ENCODE results near the gene DDC.

Gene DDC

DNA sequence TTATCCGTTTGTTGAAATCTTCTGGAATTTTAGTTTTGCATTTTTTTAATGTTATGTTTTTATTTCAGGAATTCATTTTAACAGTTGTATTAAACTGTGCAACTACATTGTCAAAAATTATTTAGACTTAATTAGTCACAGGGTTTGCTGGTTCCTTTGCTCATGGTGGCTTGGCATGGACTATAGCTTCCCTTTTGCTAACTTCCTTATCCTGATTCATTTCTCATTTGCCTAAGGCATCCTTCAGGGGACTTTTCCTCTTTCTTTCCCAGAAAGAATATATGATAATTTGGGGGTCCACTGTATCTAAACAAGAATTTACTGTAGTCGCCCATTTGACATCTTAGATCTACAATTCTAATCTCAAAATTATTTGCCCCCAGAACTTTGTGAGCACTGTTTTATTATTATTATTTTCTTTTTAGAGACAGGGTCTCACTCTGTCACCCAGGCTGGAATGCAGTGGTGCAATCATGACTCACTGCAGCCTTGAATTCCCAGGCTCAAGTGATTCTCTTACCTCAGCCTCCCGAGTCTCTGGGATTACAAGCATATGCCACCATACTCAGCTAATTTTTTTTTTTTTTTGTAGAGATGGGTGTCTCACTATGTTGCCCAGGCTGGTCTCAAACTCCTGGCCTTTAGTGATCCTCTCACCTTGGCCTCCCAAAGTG, 128.9 kb downstream of the DDC start:
- DNase-seq (ENCODE audit: low read depth, low spot score), result no peak
- no peak overlapping the region for H3K4me3 ChIP-seq (ENCODE audit: low read depth, low read length)
- TF ChIP-seq, protein P1, sequence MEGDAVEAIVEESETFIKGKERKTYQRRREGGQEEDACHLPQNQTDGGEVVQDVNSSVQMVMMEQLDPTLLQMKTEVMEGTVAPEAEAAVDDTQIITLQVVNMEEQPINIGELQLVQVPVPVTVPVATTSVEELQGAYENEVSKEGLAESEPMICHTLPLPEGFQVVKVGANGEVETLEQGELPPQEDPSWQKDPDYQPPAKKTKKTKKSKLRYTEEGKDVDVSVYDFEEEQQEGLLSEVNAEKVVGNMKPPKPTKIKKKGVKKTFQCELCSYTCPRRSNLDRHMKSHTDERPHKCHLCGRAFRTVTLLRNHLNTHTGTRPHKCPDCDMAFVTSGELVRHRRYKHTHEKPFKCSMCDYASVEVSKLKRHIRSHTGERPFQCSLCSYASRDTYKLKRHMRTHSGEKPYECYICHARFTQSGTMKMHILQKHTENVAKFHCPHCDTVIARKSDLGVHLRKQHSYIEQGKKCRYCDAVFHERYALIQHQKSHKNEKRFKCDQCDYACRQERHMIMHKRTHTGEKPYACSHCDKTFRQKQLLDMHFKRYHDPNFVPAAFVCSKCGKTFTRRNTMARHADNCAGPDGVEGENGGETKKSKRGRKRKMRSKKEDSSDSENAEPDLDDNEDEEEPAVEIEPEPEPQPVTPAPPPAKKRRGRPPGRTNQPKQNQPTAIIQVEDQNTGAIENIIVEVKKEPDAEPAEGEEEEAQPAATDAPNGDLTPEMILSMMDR (IDR thresholded peaks at IDR 0.05; ENCODE audit: insufficient read depth, low read length, missing control alignments), result no peak
- POLR2A ChIA-PET, result interaction anchor here (0.8 kb wide), 1 partner anchor 14 kb away, joined by 3 read pairs; the partner anchor contains the start of gene FIGNL1
- CTCF ChIA-PET, result interaction anchor here (1.2 to 5.3 kb wide), 4 partner anchors 11 to 706 kb away, joined by 4 to 32 read pairs (median 4); no protein-coding TSS in a partner anchor

DNA sequence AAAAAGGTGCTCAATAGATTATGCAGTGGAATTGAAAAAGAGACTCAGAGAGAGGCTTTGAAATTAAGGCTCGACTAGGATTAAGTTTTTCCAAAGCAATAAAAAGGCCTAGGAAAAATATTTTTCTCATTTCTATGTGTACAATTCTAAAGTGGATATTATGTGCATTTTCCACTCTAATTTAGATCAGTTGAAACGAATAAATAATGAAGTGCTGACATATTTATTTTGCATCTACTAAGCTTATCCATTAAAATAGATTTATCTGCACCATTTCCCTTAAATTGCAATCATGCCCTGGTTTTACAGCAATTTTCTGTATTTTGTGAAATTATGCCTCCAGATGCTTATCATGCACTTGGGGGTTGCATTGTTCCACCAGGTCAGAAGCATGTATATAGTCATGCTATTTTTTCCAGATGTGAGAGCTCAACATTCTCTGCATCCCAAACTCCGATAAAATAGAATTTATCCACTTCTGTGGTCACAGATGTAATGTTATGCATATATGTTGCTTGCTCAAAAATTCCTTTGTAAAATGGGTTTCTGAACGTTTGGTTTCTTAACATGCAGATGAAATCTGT, 133.4 kb downstream of the DDC start:
- TF ChIP-seq, protein P1 (IDR thresholded peaks at IDR 0.05; ENCODE audit: insufficient read depth, low read length, missing control alignments), result no peak
- POLR2A ChIA-PET, result no interaction called here
- CTCF ChIA-PET, result interaction anchor here (1.2 to 3.0 kb wide), 3 partner anchors 14 to 731 kb away, joined by 3 to 20 read pairs (median 5); no protein-coding TSS in a partner anchor
- DNase-seq (ENCODE audit: low read depth, low spot score), result no peak
- H3K4me3 ChIP-seq (ENCODE audit: low read depth, low read length), result no peak overlapping the region

- ChIA-PET CTCF (interaction anchor here (1.2 to 3.0 kb wide), 3 partner anchors 13 to 732 kb away, joined by 3 to 20 read pairs (median 5); no protein-coding TSS in a partner anchor), POLR2A (no interaction called here)
- TF ChIP-seq, protein P1 (IDR thresholded peaks at IDR 0.05; ENCODE audit: insufficient read depth, low read length, missing control alignments), result no peak
- H3K4me3 ChIP-seq (ENCODE audit: low read depth, low read length), result no peak overlapping the region
- DNase-seq (ENCODE audit: low read depth, low spot score), result no peak
Observed at GRCh38 chr7:50431316-50431715, 133.9 kb downstream of the DDC start.

- CTCF ChIA-PET, result interaction anchor here (1.1 to 4.5 kb wide), 2 partner anchors 9 to 11 kb away, joined by 5 to 34 read pairs; no protein-coding TSS in a partner anchor
- no peak for DNase-seq (ENCODE audit: low read depth, low spot score)
- no peak overlapping the region for H3K4me3 ChIP-seq (ENCODE audit: low read depth, low read length)
- POLR2A ChIA-PET, result interaction anchor here (0.6 kb wide), 1 partner anchor 775 kb away, joined by 3 read pairs; no protein-coding TSS in a partner anchor
- TF ChIP-seq, protein P1 (IDR thresholded peaks at IDR 0.05; ENCODE audit: insufficient read depth, low read length, missing control alignments), result no peak
Observed at GRCh38 chr7:50428911-50429310, 136.3 kb downstream of the DDC start.

DNA sequence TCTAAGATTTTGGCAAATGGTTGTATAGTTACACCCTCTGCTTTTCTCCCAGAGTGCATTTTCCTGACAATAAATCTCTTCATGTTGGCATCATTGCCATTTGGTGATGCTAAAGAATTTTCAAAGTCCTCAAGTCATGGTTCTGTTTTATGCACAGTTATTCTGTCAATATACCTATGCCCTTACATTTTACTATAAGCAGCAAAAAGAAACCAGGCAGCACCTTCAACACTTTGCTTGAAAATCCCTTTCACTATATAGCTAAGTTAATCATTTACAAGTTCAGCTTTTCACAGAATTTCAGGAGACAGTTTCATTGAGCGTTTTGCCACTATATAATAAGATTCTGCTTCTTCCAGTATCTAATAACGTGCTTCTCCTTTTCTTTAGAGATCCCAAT, 137.7 kb downstream of the DDC start:
- TF ChIP-seq, protein P1 (IDR thresholded peaks at IDR 0.05; ENCODE audit: insufficient read depth, low read length, missing control alignments), result no peak
- POLR2A ChIA-PET, result no interaction called here
- CTCF ChIA-PET, result interaction anchor here (1.1 to 4.5 kb wide), 2 partner anchors 10 to 735 kb away, joined by 3 to 34 read pairs; no protein-coding TSS in a partner anchor
- no peak for DNase-seq (ENCODE audit: low read depth, low spot score)
- H3K4me3 ChIP-seq (ENCODE audit: low read depth, low read length), result no peak overlapping the region
